GM18858 (cell line): Measurements from ENCODE around the gene ADRB2.
A peak's percentile ranks its signal among the peaks of the same experiment; 100 is the strongest.
"Not testable (repeated sequence)": the region's sequence is repeated elsewhere in the genome, so short reads cannot be mapped to it uniquely, and the experiment has no call there.

Experiments used
- ATAC-seq: cut with Tn5 transposase; IDR thresholded peaks from one replicate; pipeline ENCODE4 v1.9.1; 2021; ENCODE audit not compliant: unreplicated experiment

Gene ADRB2

GRCh38 chr5:148853868-148854267 is 27.5 kb downstream of the ADRB2 start:
- ATAC-seq = peak; percentile 57

- no peak for ATAC-seq
Measured at GRCh38 chr5:148855249-148856008, 29.0 kb downstream of the ADRB2 start.

GRCh38 chr5:148856009-148856367 is 29.6 kb downstream of the ADRB2 start:
- ATAC-seq = no peak

GRCh38 chr5:148856424-148856823 is 30.0 kb downstream of the ADRB2 start:
- no peak for ATAC-seq

GRCh38 chr5:148857474-148857873 is 31.1 kb downstream of the ADRB2 start:
- ATAC-seq = no peak

GRCh38 chr5:148858106-148858505 is 31.7 kb downstream of the ADRB2 start:
- no peak for ATAC-seq

- no peak for ATAC-seq
Measured at GRCh38 chr5:148858547-148858946, 32.1 kb downstream of the ADRB2 start.

GRCh38 chr5:148859703-148860102 is 33.3 kb downstream of the ADRB2 start:
- no peak for ATAC-seq

GRCh38 chr5:148860599-148860998 is 34.2 kb downstream of the ADRB2 start:
- ATAC-seq = no peak

- ATAC-seq = no peak
Measured at GRCh38 chr5:148861088-148861487, 34.7 kb downstream of the ADRB2 start.

GRCh38 chr5:148861696-148862095 is 35.3 kb downstream of the ADRB2 start:
- no peak for ATAC-seq

- ATAC-seq = no peak
Measured at GRCh38 chr5:148864113-148864841, 37.9 kb downstream of the ADRB2 start.

- no peak for ATAC-seq
Measured at GRCh38 chr5:148866024-148866423, 39.6 kb downstream of the ADRB2 start.

GRCh38 chr5:148873120-148873519 is 46.7 kb downstream of the ADRB2 start:
- ATAC-seq = no peak

- no peak for ATAC-seq
Measured at GRCh38 chr5:148873690-148874485, 47.5 kb downstream of the ADRB2 start.

- no peak for ATAC-seq
Measured at GRCh38 chr5:148875205-148875875, 48.9 kb downstream of the ADRB2 start.

GRCh38 chr5:148877436-148877835 is 51.0 kb downstream of the ADRB2 start:
- ATAC-seq = not testable (repeated sequence)
